GM21447 (cell line): ENCODE results near the gene SIGLECL1.
"Not testable (repeated sequence)": the region's sequence is repeated elsewhere in the genome, so short reads cannot be mapped to it uniquely, and the experiment has no call there.

Source experiments
- ATAC-seq: cut with Tn5 transposase; IDR thresholded peaks from one replicate; pipeline ENCODE4 v1.9.1; 2021; ENCODE audit not compliant: unreplicated experiment

Gene SIGLECL1

GRCh38 chr19:51250786-51251467 lies at the start of gene SIGLECL1:
Gene SIGLECL1 (plus strand): TSS chr19:51251080. CDS start chr19:51264073, 12,993 bp downstream.
- no peak for ATAC-seq

GRCh38 chr19:51201712-51202111 lies 49.2 kb upstream of the SIGLECL1 start:
- ATAC-seq: no peak

GRCh38 chr19:51203916-51204315 lies 47.0 kb upstream of the SIGLECL1 start:
- no peak for ATAC-seq

DNA sequence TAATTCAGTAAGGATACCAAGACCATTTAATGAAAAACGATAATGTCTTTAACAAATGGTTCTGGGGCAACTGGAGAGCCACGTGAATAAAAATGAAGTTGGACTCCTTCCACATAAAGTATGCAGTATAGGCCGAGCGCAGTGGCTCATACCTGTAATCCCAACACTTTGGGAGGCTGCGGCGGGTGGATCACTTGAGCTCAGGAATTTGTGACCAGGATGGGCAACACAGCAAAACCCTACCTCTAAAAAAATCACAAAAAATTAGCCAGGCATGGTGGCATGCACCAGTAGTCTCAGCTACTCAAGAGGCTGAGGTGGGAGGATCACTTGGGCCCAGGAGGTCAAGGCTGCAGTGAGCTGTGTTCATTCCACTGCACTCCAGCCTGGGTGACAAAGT lies 46.6 kb upstream of the SIGLECL1 start:
- ATAC-seq: no peak

DNA sequence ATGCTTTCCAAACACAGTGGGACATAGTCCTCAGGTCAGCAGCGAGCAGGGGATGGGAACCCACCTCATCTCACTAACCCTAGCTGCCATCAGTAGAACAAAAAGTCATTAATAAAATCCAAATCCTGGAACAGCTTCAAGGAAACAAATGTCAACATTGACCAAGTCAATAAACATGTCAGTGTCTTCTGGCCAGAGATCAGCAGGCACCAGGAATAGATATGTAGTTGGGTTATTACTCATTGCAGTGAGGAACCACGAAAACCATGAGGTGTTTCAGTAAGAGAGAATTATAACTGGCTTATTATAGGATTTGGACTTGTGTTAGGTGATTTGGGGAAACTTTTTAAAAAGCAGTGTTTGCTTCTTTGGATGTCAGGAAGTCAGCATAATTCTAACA lies 43.1 kb upstream of the SIGLECL1 start:
- no peak for ATAC-seq

DNA sequence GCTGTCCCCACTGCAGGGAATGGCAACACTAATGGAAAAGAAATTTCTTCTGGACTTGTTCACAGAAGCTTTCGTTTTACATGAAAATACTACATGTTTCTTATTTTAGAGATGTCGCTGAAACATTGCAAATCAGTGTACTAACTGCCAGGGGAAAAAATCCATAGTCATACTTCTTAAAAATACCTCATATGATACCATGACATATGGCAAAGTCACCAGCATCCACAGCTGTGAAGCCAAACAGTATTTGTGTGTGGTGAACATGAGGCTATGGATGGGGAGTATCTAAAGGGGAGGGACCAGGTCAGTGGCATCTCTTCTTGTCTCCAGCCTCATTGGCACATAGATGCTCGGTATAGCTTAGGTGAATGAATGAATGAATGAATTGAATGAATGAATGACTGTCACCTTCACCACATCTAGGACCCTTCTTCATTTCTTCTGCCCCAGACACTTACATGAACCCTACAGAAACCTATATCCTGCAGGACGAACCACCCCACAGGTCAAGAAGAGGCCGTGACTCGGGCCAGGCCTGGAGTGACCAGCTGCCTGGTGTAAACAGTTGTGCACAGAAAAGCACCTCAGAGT lies 40.6 kb upstream of the SIGLECL1 start:
- no peak for ATAC-seq

DNA sequence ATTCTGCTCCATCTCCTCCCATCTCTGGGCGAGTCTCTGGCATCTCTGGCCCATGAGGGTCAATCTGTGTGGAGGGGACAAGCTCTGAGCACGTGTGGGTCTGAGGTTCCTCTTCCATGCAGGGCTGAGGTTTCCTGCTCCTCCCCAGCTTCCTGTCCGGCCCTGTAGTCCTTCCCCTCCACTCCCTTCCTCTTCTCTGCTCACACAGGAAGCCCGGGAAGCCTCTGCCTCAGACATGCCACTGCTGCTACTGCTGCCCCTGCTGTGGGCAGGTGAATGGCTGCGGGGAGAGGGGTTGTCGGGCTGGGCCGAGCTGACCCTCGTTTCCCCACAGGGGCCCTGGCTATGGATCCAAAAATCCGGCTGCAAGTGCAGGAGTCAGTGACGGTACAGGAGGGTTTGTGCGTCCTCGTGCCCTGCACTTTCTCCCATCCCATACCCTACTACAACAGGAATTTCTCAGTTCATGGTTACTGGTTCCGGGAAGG lies 40.0 kb upstream of the SIGLECL1 start:
- not testable (repeated sequence) for ATAC-seq

GRCh38 chr19:51211833-51212232 lies 39.0 kb upstream of the SIGLECL1 start:
- no peak for ATAC-seq

GRCh38 chr19:51219307-51219706 lies 31.6 kb upstream of the SIGLECL1 start:
- ATAC-seq: no peak

DNA sequence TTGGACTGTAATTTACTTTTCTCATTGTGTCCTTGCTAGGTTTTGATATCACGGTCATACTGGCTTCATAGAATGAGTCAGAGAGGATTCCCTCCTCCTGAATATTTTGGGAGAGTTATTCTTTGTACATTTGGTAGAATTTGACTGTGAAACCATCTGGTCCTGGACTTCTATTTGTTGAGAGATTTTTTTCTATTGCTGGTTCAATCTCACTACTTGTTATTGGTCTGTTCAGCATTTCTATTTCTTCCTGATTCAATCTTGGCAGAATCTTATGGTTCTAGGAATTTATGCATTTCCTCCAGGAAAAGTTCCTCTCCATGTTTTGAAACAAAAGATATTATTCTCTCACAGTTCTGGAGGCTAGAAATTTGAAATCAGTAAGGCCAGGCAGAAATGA lies 30.9 kb upstream of the SIGLECL1 start:
- ATAC-seq: no peak

DNA sequence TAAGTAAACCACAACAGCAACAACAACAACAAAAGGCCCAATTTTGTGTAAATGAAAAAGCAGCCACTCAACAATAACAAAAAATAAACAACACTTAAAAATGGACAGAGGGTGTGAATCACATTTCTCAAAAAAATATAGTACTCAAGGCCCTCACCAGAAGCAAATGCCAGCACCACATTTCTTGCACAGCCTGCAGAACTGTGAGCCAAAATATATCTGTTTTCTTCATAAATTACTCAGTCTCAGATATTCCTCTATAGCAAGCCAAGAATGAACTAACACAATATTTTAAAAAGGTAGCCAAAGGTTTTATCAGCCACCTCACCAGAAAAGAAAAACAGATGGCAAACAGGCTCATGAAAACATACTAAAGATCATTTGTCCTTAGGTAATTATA lies 29.9 kb upstream of the SIGLECL1 start:
- no peak for ATAC-seq

DNA sequence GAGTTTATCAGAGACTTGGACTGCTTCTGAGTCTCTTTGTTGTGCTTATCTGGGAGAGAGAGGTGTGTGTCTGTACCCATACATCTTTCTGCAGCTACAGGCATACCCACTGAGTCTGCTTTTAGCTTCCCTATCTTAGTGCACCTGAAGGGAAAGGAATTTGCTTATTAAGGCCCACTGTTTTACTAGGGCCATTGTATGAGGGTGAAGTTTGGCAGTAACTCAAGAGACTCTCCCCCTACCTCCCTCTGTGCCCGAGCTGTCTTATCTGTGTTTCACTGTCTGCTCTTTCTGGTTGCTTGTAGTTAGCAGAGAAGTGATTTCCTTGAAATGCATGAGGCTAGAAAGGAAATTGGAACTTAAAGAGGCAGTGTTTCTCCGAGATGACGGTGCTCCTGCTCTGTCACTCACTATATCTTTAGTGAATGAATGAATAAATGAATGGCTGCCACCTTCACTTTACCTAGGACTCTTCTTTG lies 26.7 kb upstream of the SIGLECL1 start:
- no peak for ATAC-seq

- ATAC-seq: not testable (repeated sequence)
These were observed 25.9 kb upstream of the SIGLECL1 start, which contains the start of gene CD33 for GRCh38 chr19:51224898-51225393. Gene CD33 (plus strand): TSS chr19:51225080. CDS start chr19:51225119, 39 bp downstream.

DNA sequence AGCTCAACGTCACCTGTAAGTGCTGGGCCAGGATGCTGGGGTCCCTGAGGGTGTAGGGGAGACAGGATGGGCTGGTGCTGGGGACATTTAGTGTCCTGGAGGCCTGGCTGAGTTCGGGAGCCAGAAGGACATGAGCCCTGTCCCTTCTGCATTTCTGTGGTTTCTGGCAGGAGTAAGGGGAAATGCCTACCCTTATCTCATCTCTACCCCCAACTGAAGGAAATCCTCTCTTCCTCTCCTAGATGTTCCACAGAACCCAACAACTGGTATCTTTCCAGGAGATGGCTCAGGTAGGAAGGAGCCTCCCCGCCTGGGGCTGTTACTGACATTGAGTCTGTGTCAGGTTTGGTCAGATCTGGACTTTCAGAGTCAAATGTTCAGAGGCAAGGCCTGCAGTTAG lies 24.8 kb upstream of the SIGLECL1 start:
- no peak for ATAC-seq

DNA sequence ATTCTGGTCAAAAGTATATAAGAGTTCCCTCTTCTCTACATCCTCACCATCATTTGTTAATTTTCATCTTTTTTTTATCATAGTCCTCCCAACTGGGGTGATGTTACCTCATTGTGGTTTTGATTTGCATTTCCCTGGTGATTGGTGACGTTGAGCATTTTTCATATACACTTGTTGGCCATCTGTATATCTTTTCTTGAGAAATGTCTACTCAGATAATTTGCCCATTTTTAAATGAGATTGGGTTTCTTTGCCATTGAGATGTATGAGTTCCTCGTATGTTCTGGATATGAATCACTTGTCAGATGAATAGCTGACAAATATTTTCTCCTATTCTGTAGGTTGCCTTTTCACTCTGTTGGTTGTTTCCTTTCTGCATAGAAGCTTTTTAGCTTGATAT lies 23.6 kb upstream of the SIGLECL1 start:
- ATAC-seq: no peak

DNA sequence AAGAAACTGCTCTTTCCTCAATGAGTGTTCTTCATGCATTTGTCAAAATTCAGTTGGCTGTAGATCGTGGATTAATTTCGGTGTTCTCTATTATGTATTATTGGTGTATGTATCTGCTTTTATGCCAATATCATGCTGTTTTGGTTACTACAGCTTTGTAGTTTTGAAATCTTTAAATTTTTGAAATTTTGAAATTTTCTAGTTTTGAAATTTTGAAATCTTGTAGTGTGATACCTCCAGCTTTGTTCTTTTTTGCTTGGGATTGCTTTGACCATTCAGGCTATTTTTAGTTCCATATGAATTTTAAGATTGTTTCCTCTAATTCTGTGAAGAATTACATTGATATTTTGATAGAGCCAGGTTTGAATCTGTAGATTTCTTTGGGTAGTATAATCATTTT lies 22.9 kb upstream of the SIGLECL1 start:
- no peak for ATAC-seq

DNA sequence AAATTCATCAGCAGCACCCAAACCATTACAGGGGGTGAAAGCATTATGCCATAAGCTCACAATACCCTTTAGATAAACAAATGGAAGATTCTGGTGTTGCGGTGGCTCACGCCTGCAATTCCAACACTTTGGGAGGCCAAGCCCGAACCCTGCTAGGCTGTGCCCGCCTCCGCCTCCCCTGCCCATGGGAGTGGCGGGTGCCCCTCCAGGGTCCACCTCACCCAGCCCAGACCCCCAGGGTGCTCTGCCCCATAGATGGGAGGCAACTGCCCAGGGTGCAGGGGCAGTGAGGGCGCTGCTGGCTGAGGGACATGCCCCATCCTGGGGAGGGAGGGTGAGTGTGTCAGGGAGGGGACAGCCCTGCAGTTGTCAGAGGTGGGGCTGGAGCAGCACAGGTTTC lies 10.0 kb upstream of the SIGLECL1 start:
- ATAC-seq: no peak

DNA sequence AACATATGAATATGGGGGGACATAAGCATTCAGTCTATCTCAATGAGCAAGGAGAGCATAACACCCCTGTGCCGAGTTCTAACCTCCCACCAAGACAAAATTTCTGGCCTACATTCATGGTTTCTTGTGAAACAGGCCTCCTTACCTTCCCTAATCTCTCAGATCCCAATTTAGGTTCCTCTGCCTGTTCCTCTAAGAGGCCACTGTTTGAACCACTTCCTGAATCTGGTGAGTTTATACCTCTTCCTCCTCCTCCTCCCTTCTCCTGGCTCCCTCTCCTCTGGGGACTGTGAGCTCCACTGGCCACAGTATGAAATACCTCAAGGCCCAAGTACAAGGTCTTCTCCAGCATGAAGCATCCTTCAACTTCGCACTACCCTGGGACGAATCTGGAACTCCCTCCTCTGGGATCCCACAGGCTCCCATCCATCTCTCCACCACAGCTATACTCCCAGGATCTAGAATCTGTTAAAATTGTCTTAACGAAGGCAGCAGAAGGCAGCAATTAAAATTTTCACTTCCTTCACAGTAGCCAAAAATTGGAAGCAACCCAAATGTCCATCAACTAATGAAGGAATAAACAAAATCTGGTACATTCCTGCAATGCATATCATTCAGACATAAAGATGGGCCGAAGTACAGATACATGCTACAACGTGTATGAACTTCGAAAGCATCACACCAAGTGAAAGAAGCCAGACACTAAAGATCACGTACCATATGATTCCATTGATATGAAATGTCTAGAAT lies 7.8 kb upstream of the SIGLECL1 start:
- ATAC-seq: no peak

- ATAC-seq: no peak
These were observed 4.7 kb upstream of the SIGLECL1 start for GRCh38 chr19:51246164-51246552.

- no peak for ATAC-seq
These were observed 2.8 kb upstream of the SIGLECL1 start for GRCh38 chr19:51247972-51248590.

DNA sequence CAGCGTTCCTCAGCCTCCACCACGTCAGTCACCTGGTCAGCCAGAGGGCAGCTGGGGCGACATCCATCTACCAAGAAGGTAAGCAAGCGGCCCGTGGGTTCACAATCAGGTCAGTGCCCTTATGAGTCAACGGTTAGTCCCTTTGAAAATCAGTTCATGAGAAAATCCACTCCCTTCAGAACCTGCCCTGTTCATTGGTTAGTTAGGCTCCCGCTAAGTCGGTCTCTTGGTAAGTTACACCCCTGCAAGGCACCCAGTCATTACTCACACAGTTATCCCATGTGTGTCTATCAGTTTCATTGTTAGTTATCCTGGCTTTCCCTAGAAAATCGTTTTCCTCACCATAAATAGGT lies 564 bp downstream of the SIGLECL1 start:
- no peak for ATAC-seq
